NCI-H1436 (cell line): ENCODE results near the gene ENHO.

Experiments
- DNase-seq: peaks from one replicate; lab custom pipeline; 2025; lab: John Stamatoyannopoulos, UW

ENHO gene

GRCh38 chr9:34522971-34523797 is at the start of gene ENHO:
ENHO (minus strand) TSS chr9:34522990; CDS start chr9:34521695, 1,295 bp downstream.
- peak; percentile 89 for DNase-seq

GRCh38 chr9:34572092-34572491 is 49.3 kb upstream of the ENHO start:
- no peak for DNase-seq

GRCh38 chr9:34571481-34571810 is 48.7 kb upstream of the ENHO start:
- no peak for DNase-seq

GRCh38 chr9:34570809-34571480 is 48.2 kb upstream of the ENHO start:
- DNase-seq = no peak

GRCh38 chr9:34570376-34570775 is 47.6 kb upstream of the ENHO start:
- no peak for DNase-seq

- no peak for DNase-seq
Observed at GRCh38 chr9:34568774-34569173, 46.0 kb upstream of the ENHO start.

GRCh38 chr9:34568133-34568532 is 45.3 kb upstream of the ENHO start:
- no peak for DNase-seq

GRCh38 chr9:34566972-34567371 is 44.2 kb upstream of the ENHO start:
- DNase-seq = no peak

- no peak for DNase-seq
Observed at GRCh38 chr9:34566322-34566721, 43.5 kb upstream of the ENHO start.

- DNase-seq = no peak
Observed at GRCh38 chr9:34565856-34566255, 43.1 kb upstream of the ENHO start.

- no peak for DNase-seq
Observed at GRCh38 chr9:34564617-34565016, 41.8 kb upstream of the ENHO start.

- DNase-seq = no peak
Observed at GRCh38 chr9:34563262-34563661, 40.5 kb upstream of the ENHO start.

- DNase-seq = no peak
Observed at GRCh38 chr9:34562135-34562745, 39.5 kb upstream of the ENHO start.

GRCh38 chr9:34560599-34561214 is 37.9 kb upstream of the ENHO start:
- DNase-seq = no peak

GRCh38 chr9:34559624-34560455 is 37.0 kb upstream of the ENHO start:
- DNase-seq = no peak

GRCh38 chr9:34558919-34559623 is 36.3 kb upstream of the ENHO start:
- no peak for DNase-seq

GRCh38 chr9:34558364-34558763 is 35.6 kb upstream of the ENHO start:
- DNase-seq = no peak

- DNase-seq = no peak
Observed at GRCh38 chr9:34557426-34558321, 34.9 kb upstream of the ENHO start.

- no peak for DNase-seq
Observed at GRCh38 chr9:34556949-34557348, 34.2 kb upstream of the ENHO start.

GRCh38 chr9:34555936-34556525 is 33.2 kb upstream of the ENHO start:
- DNase-seq = no peak
